ENCODE data around the gene BCL11B.

Gene BCL11B

DNA sequence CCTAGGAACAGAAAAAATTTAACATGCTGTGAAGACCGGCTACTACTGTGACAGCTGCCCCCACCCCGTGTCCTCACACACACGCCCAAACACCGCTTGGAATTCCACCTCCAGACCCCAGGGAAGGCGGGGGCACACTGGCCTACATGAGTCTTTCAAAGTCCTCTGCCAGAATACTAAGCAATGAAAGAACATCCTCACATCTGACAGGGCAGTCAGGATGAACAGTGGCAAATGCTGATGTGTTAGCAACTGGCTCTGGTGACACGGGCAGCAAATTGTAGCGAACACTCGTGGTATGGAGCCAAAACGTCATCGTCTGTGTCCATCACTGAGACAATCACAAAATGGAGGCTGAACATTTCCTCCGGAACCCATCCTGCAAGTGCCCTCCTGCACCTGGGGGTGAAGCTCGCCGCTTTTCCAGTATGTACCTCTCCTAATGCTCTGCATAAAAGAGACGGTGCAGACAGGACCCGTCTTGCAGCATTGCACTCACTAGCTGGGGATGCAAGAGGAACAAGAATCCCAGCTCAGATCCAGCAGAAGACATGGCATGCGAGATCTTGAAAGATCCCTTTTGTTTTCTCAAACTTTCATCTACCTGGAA is 94.8 kb downstream of the BCL11B start:
- DNase-seq: no peak

DNA sequence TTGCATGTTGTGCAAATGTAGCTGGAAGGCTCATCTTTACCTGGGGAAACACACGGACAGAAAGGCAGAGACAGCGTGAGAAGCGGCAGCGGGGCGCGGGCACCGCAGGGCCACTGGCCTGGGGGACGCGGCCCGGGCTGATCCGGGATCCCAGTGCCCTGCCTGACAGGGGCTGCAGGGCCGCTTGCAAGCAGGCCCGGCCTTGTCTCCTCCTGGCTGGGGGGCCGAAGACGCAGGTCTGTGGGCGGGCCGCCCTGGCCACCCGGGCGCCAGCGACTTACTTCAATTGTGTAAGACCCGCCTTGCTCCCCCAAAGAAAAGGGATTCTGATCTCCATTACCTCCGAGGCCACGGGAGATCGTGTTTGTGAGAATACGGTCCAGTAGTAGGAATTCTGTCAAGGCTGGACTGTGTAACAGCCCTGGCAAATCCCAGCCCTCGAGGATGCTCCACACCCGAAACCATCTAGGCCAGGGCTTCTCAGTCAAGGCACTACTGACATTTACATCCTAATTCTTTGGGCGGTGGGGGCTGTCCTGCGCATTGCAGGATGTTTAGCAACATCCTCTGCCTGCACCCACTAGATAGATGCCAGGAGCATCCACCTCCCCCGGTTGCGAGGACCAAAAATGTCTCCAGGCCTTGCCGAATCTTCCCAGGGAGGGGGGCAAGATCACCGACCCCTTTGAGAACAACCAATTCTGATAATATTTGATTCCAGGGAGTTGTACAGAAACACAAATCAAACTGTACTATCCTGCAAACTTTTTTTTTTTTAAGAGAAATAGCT is 95.6 kb downstream of the BCL11B start:
- DNase-seq: no peak

DNA sequence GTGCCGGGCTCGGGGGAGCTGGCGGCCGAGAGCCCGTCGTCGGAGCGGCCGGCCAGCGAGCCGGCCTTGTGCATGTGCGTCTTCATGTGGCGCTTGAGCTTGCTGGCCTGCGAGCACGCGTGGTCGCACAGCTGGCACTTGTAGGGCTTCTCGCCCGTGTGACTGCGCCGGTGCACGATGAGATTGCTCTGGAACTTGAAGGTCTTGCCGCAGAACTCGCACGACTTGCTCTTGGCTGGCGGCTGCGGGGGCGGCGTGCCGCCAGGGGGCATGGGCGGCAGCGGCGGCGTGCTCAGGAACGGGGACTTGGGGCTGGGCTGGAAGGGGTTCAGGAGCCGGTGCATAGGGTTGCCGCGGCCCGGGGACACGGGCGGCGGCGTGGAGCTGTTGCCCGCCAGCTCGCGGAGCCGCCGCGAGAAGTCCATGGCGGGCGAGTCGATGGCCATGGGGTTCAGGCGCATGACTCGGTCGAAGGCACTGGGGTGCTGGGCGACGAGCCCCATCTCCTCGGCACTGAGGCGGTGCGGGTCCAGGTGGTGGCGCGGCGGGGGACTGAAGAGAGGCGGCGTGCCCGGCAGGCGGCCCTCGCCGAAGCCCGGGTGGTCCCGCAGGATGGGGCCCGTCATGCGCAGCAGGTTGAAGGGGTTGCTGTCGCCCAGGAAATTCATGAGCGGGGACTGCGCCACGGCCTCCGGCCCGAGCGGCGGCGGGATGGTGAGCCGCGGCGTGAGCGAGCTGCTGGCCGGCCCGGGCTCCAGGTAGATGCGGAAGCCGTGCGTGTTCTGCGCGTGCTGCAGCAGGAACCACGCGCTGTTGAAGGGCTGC is 96.5 kb downstream of the BCL11B start:
- DNase-seq: no peak

DNA sequence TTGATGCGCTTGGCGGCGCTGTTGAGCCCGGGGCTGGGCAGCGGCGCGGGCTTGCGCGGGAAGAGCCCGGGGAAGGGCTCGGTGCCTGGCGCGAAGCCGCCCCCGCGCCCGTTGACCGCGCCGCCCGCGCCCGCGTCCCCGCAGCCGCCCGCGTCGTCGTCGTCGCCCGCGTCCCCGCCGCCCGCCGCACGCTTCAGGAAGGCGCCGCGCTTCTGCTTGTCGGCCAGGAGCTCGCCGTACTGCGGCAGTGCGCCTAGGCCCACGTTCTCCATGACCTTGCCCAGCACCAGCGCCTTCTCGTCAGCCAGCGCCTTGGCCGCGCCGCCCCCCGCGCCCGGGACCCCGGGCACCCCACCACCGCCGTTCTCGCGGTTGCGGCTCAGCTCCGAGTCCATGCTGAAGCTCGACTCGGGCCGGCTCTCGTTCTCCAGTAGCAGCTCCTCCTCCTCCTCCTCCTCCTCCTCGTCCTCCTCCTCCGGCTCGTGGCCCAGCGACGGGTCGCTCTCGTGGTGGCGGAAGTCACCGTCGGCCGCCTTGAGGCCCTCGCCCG is 97.2 kb downstream of the BCL11B start:
- DNase-seq: no peak

DNA sequence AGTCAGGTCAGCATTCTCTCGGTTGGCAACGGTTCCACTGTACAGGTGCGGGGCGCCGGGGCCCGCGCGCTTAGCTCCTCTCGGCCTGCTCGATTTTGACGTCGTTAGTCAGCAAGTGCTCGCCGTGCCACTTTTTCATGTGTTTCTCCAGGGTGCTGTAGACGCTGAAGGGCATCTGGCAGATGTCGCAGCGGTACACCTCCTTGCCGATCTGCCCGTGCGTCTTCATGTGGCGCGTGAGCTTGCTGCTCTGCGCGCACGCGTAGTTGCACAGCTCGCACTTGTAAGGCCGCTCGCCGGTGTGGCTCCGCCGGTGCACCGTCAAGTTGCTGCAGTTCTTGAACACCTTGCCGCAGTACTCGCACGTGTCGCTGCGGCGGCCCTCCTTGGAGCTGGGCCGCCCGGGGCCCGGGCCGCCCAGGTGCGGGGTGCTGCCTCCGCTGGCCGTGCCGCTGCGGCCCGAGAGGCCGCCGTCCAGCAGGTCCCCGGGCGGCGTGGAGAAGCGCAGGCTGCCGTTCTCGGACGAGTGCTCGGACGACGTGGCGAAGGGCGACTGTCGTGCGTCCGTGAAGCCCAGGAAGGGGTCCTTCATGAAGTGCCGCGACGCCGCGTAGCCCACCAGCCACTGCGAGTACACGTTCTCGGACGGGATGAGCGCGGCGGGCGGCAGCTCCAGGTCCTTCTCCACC is 97.8 kb downstream of the BCL11B start:
- DNase-seq: no peak

DNA sequence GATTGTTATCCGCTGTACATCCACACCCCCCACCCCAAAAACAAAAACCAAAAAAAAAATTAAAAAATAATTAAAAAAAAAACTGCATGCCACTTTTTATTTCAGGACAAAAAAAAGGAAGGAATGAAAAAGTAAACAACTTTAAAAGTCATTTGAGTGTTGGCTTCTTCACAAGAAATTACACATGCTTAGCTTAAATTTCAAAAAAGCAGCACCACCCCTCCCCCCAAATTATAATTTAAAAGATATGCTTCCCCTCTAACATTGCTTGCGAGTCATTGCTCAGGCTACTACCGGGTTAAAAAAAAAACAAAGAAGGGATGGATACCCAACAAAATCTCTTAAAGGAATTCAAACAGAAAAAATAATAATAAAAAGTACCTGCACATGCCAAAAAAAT is 98.5 kb downstream of the BCL11B start:
- no peak for DNase-seq

DNA sequence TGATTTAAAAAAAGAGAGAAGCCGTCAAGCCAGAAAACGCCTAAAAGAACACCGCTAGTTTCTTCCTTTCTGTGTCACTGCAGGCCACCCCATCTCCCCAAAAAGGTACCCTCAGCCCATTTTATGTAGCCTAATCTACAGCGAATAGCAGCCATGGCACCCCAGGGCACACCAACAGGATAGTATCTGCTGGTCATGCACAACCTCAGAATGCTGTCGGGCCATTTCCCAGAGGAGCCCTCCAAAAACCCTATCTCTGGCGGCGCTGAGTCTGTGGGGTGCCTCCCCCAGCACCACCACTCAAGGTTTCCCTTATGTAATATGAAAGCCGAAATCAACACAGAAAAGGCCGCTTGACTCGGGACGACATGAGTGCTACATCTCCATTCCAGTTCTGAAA is 98.9 kb downstream of the BCL11B start:
- no peak for DNase-seq

DNA sequence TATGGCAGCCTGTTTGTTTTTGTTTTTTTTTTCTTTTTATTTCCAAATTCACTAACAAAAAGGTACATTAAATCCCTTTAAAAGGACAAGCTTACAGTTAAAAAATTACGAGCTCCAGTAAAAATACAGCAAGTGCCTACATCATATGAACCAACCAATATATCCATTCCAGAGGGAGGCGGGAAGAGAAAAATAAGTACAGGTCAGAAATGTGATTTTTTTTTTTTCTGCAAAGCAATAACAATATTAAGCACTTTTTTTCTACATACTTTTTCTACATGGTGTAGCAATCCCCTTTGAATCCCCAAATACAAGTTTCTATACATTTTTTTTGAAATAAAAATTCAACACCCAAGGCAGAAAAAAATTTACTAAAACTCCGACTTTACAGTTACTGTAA is 100.6 kb downstream of the BCL11B start:
- DNase-seq: no peak

DNA sequence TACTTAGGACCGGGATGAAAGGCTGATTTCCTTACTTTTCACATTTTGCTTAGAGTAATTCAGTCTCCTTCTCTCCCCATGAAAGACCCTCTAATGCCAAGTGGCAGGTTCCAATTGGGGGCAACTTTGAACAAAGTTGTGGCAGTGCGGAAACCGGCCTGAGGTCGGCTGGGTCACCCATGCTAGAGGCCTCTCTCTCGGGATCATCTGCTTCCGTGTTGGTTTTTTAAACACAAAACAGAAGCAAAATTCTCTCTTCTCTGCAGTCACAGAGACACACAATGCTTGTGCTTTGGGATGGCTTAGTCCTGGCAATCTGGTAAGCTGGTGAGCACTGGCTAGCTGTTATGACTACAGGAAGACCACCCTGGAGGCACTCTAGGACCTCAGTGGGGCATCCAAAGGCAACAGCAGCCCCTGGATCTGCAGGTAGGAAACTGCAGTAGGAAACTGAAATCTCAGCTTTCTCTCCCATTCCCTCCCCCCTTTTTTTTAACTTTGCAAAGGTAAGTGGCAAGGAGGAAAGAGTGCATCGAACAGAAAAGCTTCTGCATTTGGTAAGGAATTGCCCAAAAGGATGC is 102.1 kb downstream of the BCL11B start:
- DNase-seq: no peak

DNA sequence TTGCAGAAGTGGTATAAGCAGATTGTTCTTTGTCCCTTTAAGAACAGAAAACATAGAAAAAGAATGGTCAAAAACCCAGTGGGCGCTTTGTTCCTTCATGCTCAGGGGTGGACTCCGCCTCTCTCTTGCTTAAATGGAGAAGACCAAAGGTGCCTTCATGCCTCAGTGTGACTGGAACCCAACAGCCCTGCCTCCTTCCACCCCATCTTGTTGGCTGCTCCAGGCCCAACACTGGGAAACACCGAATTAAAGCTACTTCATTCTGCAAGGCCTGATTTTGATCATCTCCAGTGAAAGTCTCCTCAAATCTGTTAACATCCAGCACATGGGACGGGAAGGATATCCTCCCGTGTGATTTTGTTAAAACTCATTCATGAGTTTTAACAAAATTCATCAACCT is 103.7 kb downstream of the BCL11B start:
- no peak for DNase-seq

DNA sequence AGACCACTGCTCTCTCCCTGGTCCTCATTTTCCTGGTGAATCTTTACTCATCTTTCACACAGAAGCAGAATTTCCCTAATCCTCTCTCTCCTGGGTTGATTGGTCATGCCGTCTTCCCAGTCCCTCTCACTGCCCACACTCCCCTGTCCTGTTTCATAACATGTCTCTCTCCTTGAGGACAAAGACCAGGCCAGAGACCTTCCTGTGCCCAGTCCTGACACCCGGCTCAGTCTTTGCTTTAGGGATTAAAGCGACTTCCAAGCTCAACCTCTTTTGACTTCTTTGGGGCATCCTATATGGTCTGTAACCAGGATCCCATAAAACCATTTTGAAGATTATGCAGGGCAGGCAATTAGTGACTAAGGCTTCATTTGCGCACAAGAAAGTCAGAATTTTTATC is 105.5 kb downstream of the BCL11B start:
- no peak for DNase-seq

DNA sequence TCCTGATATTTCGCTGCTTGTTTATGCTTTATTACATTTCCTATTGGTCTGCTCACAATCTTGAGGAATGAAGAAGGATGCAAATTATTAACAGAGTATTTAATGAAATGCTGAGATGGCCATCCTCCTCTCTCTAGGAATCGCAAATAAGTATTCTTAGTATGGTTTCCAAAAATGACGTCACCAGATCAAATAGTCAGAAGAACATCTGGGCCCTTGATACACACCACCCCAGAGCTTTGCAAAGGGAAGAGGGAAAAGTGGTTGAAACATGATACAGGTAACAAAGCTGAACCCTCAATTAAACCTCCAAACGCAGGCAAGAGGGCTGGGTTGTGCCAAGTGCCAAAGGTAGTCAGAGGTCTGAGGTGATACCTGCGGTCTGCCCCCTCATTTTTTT is 107.3 kb downstream of the BCL11B start:
- DNase-seq: no peak

DNA sequence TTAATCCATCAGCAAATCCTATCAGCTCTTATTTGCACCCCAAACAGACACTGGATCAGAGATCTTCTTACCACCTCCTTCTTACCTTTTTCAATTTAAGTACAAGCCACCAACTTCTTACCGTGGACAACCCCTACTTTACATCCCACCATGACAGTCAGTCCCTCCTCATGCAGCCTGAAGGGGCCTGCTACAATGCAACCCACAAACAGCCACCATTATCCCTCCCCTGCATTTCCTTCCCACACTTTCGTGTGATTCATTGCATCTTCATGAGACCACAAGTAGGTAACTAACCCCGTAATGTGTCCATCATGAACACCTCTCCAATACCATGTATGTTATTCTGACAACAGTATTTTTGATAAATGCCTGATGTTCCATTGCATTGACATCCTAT is 108.6 kb downstream of the BCL11B start:
- no peak for DNase-seq

DNA sequence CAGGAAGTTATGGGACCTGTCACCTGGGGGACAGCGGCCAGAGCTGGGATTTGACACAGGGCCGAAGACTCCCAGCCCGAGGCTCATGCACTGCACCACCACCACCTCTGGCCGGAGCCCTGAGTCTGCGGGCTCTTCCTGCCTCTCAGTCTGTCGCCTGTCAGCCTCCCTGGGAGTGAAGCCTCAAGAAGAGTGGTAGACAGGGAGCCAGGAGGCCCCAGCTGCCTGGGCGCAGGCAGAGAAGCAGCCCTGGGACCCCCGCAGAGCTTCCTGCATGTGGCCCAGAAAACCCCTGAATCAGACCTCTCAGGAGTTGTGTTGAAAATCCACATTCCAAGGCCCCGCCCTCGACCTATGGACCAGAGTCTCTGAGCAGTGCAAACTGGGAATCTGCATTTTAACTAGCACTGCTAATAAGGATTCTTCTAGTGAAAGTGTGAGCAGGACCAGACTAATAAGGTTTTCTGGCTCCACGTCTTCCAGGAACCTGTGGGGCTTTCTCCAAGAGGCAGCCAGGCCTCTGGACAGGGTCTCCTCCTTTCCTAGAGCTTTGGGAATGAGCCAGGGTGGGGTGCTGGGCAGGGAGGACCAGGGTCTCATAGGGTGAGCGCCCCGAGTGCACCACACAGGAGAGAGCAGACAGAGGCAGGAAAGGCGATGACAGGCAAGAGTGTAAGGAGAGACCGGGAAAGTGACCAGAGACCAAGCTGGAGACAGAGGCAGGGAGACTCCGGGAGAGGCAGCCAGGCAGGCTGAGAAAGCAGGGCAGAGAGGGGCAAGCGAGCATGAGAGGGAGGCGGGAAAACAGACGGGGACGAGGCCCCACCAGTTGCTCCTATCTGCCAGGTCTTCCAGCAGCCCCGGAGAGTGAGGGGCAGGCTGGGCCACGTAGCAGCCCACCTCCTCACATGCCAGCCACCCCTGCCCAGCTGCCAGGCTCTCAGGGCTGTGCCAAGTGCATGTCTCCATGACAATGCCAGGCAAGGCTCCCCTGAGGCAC is 112.4 kb downstream of the BCL11B start:
- no peak for DNase-seq

DNA sequence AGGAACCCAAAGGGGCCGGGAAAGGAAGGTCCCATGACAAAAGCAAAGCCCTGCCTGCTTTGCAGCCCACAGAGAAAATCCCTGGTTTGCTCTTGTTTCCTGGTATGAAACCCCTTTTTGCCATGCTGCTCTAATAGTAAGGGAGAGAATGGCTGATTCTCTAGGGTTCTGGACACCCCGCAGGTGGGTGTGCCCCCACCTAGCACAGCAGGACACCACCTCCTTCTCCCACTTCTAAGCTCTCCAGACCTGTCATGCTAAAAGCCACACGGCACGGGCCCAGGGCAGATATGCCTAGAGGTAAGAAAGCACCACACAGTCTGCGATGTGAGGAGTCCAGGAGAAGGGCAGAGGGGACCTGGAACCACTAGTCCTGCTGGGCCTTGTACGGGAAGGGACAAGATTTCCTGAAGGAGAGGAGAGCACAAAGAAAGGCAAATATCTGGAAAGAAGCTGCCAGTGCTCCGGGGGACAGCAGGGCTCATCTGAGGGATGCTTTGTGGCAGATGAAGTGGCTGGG is 113.3 kb downstream of the BCL11B start:
- no peak for DNase-seq

DNA sequence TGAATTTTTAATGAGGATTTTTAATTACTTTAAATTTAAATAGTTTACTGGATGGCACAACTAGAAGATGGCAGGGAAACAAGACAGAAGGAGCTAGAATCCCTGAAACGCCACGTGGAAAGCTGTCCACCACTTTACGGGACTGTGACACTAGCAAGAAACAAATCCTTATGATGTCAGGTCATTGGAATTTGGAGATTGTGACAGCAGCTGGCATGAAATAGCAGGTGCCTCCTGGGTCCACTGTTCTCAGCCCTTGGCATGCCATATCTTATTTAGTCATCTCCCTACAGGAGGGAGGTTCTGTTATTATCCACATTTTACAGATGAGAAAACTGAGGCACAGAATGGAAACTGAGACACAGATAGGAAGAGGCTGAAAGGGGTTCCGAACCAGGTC is 113.8 kb downstream of the BCL11B start:
- no peak for DNase-seq

DNA sequence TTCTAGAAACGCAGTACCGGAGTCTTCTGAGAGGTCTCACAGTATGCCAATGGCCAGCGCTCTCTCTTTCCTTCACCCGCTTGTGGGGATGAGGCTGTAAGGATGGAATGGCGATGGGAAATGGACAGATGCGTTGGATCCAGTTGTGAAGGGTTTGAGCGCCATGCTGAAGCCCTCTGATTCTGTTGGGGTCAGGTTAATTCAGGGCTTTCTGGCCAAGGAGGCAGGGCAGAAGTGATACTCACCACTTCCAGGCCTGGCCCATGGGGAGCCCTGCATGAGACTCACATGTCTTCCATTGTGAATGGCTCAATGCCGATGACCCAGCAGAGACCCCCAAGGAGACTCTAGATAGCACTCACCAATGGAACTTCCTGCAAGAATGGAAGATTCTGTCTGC is 114.3 kb downstream of the BCL11B start:
- DNase-seq: no peak

DNA sequence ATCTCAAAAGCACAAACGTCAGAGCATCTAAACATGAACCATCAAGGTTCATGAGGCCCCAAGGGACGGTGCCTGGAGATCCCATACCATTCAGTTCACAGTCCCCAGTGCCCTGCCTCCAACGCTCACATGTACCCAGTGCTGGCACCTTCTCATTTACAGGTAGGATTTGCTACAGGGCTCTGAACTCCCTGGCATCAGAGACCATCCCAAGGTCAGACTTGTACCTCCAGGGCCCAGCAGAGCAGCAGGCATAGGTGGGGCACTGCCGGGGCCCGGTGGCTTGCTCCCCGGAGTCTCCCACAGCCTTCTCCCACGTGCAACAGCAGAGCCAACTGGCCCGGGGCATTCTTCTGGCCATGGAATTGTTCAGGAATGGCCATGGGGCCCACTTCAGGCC is 114.8 kb downstream of the BCL11B start:
- DNase-seq: no peak

DNA sequence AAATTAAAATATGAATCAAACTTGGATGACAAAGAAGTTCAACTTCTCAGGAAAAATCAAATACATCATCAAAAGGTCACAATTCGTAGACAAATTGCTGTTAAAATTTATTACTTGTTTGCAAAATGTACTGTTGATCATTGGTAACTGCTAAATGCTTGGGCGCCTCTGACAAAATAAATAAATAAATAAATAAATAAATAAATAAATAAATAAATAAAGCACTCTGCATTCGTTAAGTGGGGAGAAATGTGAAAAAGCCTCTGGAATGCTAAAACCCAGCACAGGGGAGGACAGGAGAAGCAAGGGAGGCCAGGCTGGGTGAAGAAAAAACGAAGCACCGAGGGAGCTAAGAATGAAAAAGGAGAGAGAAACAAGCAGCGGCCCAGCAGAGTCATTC is 115.2 kb downstream of the BCL11B start:
- no peak for DNase-seq

DNA sequence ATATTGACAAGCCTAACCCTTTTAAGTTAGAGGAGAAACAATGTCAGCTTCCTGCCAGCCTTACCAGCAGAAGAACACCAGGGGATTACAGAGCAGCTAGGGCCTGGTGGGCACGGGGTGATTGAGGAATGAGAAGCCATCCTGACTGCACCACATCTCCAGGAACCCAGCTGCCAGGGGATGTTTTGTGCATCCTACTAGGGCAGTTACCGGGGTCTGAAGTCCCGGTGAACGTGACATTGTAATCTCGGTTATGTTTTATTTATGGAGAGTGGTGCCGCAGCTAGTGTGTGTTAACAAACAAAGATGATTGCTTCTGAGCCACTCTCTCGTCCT is 115.9 kb downstream of the BCL11B start:
- no peak for DNase-seq

Data from suppressor macrophage treated with lipopolysaccharide for 4 hours (primary cell).